ENCODE measurements around the gene DGKE. TPM values are rescaled to one million over a fixed set of nuclear protein-coding genes. Genes with fewer than 3 reads are reported as not detected.

DGKE gene
- total and polyA plus RNA-seq, 2 experiments from 2014 or later, result 1.2 to 5.5 TPM

DNA sequence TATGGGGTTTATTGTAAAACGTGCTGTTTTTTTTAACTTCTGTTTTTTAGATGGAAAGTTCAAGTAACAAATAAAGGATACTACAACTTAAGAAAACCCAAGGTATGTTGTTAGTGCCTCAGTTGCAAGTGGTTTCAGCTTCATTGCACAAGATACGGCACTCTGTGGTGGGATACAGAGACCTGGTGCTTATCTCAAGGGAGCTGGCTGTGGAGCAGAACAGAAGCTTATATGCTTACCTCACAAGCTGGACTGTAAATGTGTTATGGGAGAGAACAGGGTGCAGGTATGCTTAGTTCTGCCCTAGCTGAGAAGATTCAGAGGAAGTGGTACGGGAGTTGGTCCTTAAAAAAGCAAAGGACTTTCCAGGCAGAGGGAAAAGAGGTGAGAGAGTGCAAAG lies 15.2 kb downstream of the DGKE start:
- no peaks in the 10 kb centered on the region for H3K9me2 ChIP-seq (replicated peaks; ENCODE audit: insufficient read depth)
- H3K9me3 ChIP-seq (ENCODE audit: low read depth), result no peaks in the 10 kb centered on the region
- WGBS (ENCODE audit: low lambda C conversion rate, missing lambda C conversion rate), result 77% methylated on average over 3 of the region's 3 CpGs
- H3K4me3 ChIP-seq, result no peak overlapping the region
- no peak overlapping the region for H3K27ac ChIP-seq
- H3K4me2 ChIP-seq, result no peak overlapping the region
- DNase-seq (ENCODE audit: low spot score), result no peak
- H3K4me1 ChIP-seq (ENCODE audit: insufficient read depth), result no peaks in the 10 kb centered on the region
- H3K79me2 ChIP-seq, result no peaks in the 10 kb centered on the region
- H3K36me3 ChIP-seq (replicated peaks; ENCODE audit: insufficient read depth, low read depth), result no peaks in the 10 kb centered on the region
- no peaks in the 10 kb centered on the region for H3K27me3 ChIP-seq
- no peaks in the 10 kb centered on the region for H4K20me1 ChIP-seq (ENCODE audit: insufficient read depth, poor library complexity, severe bottlenecking)
- TF ChIP-seq EZH2phosphoT487 (IDR thresholded peaks at IDR 0.05; ENCODE audit: low read depth, severe bottlenecking, unreplicated experiment) (no peak), EZH2 (IDR thresholded peaks at IDR 0.05; ENCODE audit: borderline replicate concordance) (no peak)
- TF ChIP-seq, protein P1, sequence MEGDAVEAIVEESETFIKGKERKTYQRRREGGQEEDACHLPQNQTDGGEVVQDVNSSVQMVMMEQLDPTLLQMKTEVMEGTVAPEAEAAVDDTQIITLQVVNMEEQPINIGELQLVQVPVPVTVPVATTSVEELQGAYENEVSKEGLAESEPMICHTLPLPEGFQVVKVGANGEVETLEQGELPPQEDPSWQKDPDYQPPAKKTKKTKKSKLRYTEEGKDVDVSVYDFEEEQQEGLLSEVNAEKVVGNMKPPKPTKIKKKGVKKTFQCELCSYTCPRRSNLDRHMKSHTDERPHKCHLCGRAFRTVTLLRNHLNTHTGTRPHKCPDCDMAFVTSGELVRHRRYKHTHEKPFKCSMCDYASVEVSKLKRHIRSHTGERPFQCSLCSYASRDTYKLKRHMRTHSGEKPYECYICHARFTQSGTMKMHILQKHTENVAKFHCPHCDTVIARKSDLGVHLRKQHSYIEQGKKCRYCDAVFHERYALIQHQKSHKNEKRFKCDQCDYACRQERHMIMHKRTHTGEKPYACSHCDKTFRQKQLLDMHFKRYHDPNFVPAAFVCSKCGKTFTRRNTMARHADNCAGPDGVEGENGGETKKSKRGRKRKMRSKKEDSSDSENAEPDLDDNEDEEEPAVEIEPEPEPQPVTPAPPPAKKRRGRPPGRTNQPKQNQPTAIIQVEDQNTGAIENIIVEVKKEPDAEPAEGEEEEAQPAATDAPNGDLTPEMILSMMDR (IDR thresholded peaks at IDR 0.05; ENCODE audit: poor library complexity), result no peak
- no peak overlapping the region for H2AFZ ChIP-seq

DNA sequence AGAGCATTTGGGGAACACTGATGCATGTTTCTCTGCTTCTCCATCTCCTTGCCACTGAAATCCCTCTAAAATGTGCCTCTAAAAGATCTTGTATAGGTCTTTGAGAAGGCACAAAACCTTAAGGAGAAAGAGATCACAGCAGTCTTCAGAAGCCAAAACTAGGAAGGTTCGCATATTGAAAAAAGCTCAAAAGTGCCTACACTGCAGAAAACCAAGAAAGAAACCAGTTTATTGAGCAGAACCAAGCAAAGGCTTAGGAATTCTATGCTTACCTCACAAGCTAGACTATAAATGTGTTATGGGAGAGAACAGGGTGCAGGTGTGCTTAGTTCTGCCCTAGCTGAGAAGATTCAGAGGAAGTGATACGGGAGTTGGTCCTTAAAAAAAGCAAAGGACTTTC lies 16.6 kb downstream of the DGKE start:
- TF ChIP-seq, protein P1 (IDR thresholded peaks at IDR 0.05; ENCODE audit: poor library complexity), result no peak
- TF ChIP-seq EZH2 (IDR thresholded peaks at IDR 0.05; ENCODE audit: borderline replicate concordance) (no peak), EZH2phosphoT487 (IDR thresholded peaks at IDR 0.05; ENCODE audit: low read depth, severe bottlenecking, unreplicated experiment) (no peak)
- H3K9me3 ChIP-seq (ENCODE audit: low read depth), result no peaks in the 10 kb centered on the region
- no peaks in the 10 kb centered on the region for H3K9me2 ChIP-seq (replicated peaks; ENCODE audit: insufficient read depth)
- 91% methylated on average over 2 of the region's 2 CpGs for WGBS (ENCODE audit: low lambda C conversion rate, missing lambda C conversion rate)
- no peaks in the 10 kb centered on the region for H3K4me1 ChIP-seq (ENCODE audit: insufficient read depth)
- no peaks in the 10 kb centered on the region for H3K36me3 ChIP-seq (replicated peaks; ENCODE audit: insufficient read depth, low read depth)
- no peaks in the 10 kb centered on the region for H3K27me3 ChIP-seq
- no peaks in the 10 kb centered on the region for H3K79me2 ChIP-seq
- H3K4me2 ChIP-seq, result no peak overlapping the region
- no peak overlapping the region for H2AFZ ChIP-seq
- no peak overlapping the region for H3K27ac ChIP-seq
- no peak overlapping the region for H3K4me3 ChIP-seq
- no peaks in the 10 kb centered on the region for H4K20me1 ChIP-seq (ENCODE audit: insufficient read depth, poor library complexity, severe bottlenecking)
- no peak for DNase-seq (ENCODE audit: low spot score)

DNA sequence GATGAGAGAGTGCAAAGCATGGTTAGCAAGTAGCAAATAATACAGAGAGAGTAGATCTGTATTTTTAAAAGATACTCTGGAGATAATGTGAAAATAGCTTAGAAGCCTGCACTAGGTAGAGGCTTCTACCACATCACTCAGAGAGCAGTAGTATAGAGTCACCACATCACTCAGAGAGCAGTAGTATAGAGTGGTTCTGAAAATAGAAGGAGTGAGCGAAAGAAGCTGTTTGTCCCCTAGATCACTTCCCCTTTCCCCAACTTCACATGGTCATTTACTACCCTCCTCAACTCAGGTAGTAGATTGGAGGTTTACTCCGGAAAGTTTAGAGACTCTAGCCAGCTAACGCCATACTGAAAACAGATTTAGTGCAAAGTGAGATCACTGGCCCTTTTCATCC lies 17.1 kb downstream of the DGKE start:
- H3K36me3 ChIP-seq (replicated peaks; ENCODE audit: insufficient read depth, low read depth), result no peaks in the 10 kb centered on the region
- H3K27ac ChIP-seq, result no peak overlapping the region
- 89% methylated on average over 3 of the region's 3 CpGs for WGBS (ENCODE audit: low lambda C conversion rate, missing lambda C conversion rate)
- no peaks in the 10 kb centered on the region for H3K9me2 ChIP-seq (replicated peaks; ENCODE audit: insufficient read depth)
- TF ChIP-seq, protein P1 (IDR thresholded peaks at IDR 0.05; ENCODE audit: poor library complexity), result no peak
- TF ChIP-seq EZH2phosphoT487 (IDR thresholded peaks at IDR 0.05; ENCODE audit: low read depth, severe bottlenecking, unreplicated experiment), result no peak
- TF ChIP-seq EZH2 (IDR thresholded peaks at IDR 0.05; ENCODE audit: borderline replicate concordance), result no peak
- no peaks in the 10 kb centered on the region for H3K9me3 ChIP-seq (ENCODE audit: low read depth)
- no peak overlapping the region for H2AFZ ChIP-seq
- H3K4me3 ChIP-seq, result no peak overlapping the region
- no peaks in the 10 kb centered on the region for H3K27me3 ChIP-seq
- H3K79me2 ChIP-seq, result no peaks in the 10 kb centered on the region
- no peak overlapping the region for H3K4me2 ChIP-seq
- no peaks in the 10 kb centered on the region for H3K4me1 ChIP-seq (ENCODE audit: insufficient read depth)
- H4K20me1 ChIP-seq (ENCODE audit: insufficient read depth, poor library complexity, severe bottlenecking), result no peaks in the 10 kb centered on the region
- DNase-seq (ENCODE audit: low spot score), result no peak

DNA sequence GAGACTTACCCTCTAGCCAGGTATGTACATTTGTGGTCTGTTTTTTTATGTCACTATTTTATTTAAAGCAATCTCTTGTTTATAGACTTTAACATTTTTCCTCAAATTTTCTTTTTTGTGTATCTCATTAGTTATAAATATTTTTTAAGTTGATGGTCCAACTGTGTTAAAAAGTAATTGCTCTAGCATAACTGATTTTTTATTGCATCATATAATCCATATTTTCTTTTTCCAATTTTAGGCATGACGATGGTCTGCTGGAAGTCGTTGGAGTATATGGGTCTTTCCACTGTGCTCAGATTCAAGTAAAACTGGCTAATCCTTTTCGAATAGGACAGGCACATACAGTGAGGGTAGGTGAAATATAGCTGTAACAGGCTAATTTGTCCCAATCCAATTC lies 27.9 kb downstream of the DGKE start:
- no peak overlapping the region for H3K4me3 ChIP-seq
- no peak for TF ChIP-seq EZH2phosphoT487 (IDR thresholded peaks at IDR 0.05; ENCODE audit: low read depth, severe bottlenecking, unreplicated experiment)
- TF ChIP-seq, protein P1 (IDR thresholded peaks at IDR 0.05; ENCODE audit: poor library complexity), result no peak
- TF ChIP-seq EZH2 (IDR thresholded peaks at IDR 0.05; ENCODE audit: borderline replicate concordance), result no peak
- no peaks in the 10 kb centered on the region for H3K27me3 ChIP-seq
- H3K4me1 ChIP-seq (ENCODE audit: insufficient read depth), result no peaks in the 10 kb centered on the region
- no peaks in the 10 kb centered on the region for H3K9me2 ChIP-seq (replicated peaks; ENCODE audit: insufficient read depth)
- H3K79me2 ChIP-seq, result no peaks in the 10 kb centered on the region
- H2AFZ ChIP-seq, result no peak overlapping the region
- 98% methylated on average over 3 of the region's 3 CpGs for WGBS (ENCODE audit: low lambda C conversion rate, missing lambda C conversion rate)
- H3K27ac ChIP-seq, result no peak overlapping the region
- H3K9me3 ChIP-seq (ENCODE audit: low read depth), result no peaks in the 10 kb centered on the region
- H3K4me2 ChIP-seq, result no peak overlapping the region
- H3K36me3 ChIP-seq (replicated peaks; ENCODE audit: insufficient read depth, low read depth), result no peaks in the 10 kb centered on the region
- no peaks in the 10 kb centered on the region for H4K20me1 ChIP-seq (ENCODE audit: insufficient read depth, poor library complexity, severe bottlenecking)
- DNase-seq (ENCODE audit: low spot score), result no peak
